ENCODE data around the gene PSMD7.

Gene PSMD7

GRCh38 chr16:74296432-74297144, at the start of gene PSMD7:
PSMD7 (plus strand) TSS chr16:74296814; CDS start chr16:74296915, 101 bp downstream.
- DNase-seq (ENCODE audit: low read depth) = peak; percentile 61

GRCh38 chr16:74249254-74249653, 47.4 kb upstream of the PSMD7 start:
- no peak for DNase-seq (ENCODE audit: low read depth)

GRCh38 chr16:74249846-74250245, 46.8 kb upstream of the PSMD7 start:
- DNase-seq (ENCODE audit: low read depth) = no peak

GRCh38 chr16:74252329-74252728, 44.3 kb upstream of the PSMD7 start:
- no peak for DNase-seq (ENCODE audit: low read depth)

GRCh38 chr16:74253161-74253938, 43.3 kb upstream of the PSMD7 start:
- no peak for DNase-seq (ENCODE audit: low read depth)

GRCh38 chr16:74257061-74257460, 39.6 kb upstream of the PSMD7 start:
- no peak for DNase-seq (ENCODE audit: low read depth)

GRCh38 chr16:74261068-74261467, 35.5 kb upstream of the PSMD7 start:
- DNase-seq (ENCODE audit: low read depth) = no peak

GRCh38 chr16:74264811-74265210, 31.8 kb upstream of the PSMD7 start:
- no peak for DNase-seq (ENCODE audit: low read depth)

GRCh38 chr16:74268372-74268782, 28.2 kb upstream of the PSMD7 start:
- DNase-seq (ENCODE audit: low read depth) = no peak

- no peak for DNase-seq (ENCODE audit: low read depth)
These were observed 24.7 kb upstream of the PSMD7 start for GRCh38 chr16:74271872-74272271.

- DNase-seq (ENCODE audit: low read depth) = no peak
These were observed 21.5 kb upstream of the PSMD7 start for GRCh38 chr16:74275031-74275636.

GRCh38 chr16:74275711-74276110, 20.9 kb upstream of the PSMD7 start:
- no peak for DNase-seq (ENCODE audit: low read depth)

- no peak for DNase-seq (ENCODE audit: low read depth)
These were observed 18.6 kb upstream of the PSMD7 start for GRCh38 chr16:74277974-74278373.

- DNase-seq (ENCODE audit: low read depth) = no peak
These were observed 17.3 kb upstream of the PSMD7 start for GRCh38 chr16:74279266-74279665.

GRCh38 chr16:74279805-74280204, 16.8 kb upstream of the PSMD7 start:
- no peak for DNase-seq (ENCODE audit: low read depth)

GRCh38 chr16:74280448-74280847, 16.2 kb upstream of the PSMD7 start:
- no peak for DNase-seq (ENCODE audit: low read depth)

GRCh38 chr16:74281300-74281699, 15.3 kb upstream of the PSMD7 start:
- DNase-seq (ENCODE audit: low read depth) = no peak

- DNase-seq (ENCODE audit: low read depth) = no peak
These were observed 12.9 kb upstream of the PSMD7 start for GRCh38 chr16:74283716-74284115.

GRCh38 chr16:74288065-74288464, 8.5 kb upstream of the PSMD7 start:
- no peak for DNase-seq (ENCODE audit: low read depth)

- DNase-seq (ENCODE audit: low read depth) = no peak
These were observed 6.3 kb upstream of the PSMD7 start for GRCh38 chr16:74290356-74290755.

- DNase-seq (ENCODE audit: low read depth) = no peak
These were observed 5.4 kb upstream of the PSMD7 start for GRCh38 chr16:74291176-74291575.

- no peak for DNase-seq (ENCODE audit: low read depth)
These were observed 4.9 kb upstream of the PSMD7 start for GRCh38 chr16:74291577-74292208.

GRCh38 chr16:74296104-74296431, 546 bp upstream of the PSMD7 start:
- DNase-seq (ENCODE audit: low read depth) = no peak
